NCI-H1105 (cell line): ENCODE data around the gene ANKRD17.
"Not testable (repeated sequence)": the region's sequence is repeated elsewhere in the genome, so short reads cannot be mapped to it uniquely, and the experiment has no call there.

Experiments used
- DNase-seq: peaks from one replicate; lab custom pipeline; 2025; lab: John Stamatoyannopoulos, UW

Gene ANKRD17

DNA sequence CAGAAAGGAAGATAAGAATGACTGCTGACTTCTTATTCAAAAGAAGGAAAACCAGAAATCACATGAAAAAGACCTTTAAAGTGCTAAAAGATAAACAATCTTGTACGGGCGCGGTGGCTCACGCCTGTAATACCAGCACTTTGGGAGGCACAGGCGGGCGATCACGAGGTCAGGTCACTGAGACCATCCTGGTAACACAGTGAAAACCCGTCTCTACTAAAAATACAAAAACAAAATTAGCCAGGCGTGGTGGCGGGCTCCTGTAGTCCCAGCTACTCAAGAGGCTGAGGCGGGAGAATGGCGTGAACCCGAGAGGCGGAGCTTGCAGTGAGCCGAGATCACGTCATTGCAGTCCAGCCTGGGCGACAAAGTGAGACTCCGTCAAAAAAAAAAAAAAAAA, 54.6 kb downstream of the ANKRD17 start:
- not testable (repeated sequence) for DNase-seq

DNA sequence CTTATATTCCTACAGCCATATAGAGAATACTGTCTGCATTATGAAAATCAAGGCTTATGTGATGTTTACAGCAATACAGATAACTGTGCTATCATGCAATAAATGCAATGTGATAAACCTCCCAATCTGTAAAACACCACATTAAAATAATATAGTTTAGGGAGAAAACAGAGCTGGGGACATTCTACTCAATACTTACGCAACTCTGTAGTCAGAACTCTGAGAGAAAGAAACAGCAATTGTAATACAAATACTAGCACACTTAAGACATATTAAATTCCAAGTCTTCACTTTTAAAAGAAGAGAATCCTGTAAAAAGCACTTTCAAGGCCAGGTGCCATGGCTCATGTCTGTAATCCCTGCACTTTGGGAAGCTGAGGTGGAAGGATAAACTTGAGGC, 61.4 kb downstream of the ANKRD17 start:
- no peak for DNase-seq

DNA sequence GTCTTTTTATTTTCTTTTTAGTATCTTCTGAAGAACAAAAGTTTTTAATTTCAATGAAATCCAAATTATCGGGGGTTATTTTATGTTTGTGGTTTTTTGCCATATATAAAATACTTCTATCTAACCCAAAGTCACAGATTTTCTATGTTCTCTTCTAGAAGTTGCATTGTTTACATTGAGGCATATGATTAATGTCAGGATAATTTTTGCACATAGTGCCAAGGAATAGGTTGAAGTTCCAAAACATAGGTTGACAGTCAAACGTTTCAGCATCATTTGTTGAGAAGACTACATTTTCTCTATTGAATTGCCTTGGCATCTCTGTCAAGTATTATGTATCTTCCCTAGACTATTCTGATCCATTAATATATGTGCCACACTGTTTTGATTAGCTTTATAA, 64.5 kb downstream of the ANKRD17 start:
- no peak for DNase-seq

DNA sequence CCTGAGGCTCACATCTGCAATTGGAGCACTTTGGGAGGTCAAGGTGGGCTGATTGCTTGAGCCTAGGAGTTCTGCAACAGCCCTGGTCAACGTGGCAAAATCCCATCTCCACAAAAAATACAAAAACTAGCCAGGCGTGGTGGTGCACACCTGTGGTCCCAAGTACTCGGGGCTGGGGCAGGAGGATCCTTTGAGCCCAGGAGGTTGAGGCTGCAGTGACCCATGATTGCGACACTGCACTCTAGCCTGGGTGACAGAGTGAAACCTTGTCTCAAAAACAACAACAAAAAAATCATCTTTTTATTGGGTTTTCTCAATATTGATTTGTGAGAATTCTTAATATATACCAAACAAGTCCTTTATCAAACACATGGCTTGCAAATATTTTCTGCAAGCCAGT, 64.9 kb downstream of the ANKRD17 start:
- no peak for DNase-seq

DNA sequence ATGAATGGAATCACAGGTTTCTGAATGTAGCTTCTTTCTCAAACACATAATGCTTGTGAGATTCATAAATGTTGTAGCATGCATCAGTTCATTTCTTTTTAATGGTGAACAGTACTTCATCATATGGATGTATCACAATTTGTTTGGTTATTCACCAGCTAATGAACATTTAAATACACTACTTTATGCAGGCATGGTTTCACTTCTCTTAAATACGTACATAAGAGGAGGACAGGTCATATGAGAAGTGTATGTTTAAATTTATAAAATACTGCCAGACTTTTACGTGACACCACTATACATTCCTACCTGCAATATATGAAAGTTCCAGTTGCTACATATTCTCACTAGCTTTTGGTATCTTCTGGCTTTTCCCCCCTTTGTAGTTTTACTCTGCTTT, 65.4 kb downstream of the ANKRD17 start:
- DNase-seq, result no peak

DNA sequence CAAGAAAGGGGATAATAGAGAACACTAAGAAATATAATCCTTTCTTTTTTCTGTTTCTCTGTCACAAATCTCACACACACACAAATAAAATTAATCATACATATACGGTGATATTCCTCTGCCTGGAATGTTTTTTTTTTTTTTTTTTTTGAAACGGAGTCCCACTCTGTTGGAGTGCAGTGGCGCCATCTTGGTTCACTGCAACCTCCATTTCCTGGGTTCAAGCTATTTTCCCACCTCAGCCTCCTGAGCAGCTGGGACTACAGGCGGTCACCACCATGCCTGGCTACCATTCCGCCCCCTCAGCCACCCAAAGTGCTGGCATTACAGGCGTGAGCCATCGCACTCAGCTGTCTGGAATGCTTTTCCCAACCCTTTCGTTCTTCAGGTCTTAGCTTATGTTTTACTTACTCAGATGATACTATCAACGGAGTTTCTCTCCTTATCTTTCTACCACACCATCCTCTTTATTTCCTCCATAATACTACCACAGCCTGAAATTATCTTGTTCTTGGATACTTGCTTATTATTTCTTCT, 69.3 kb downstream of the ANKRD17 start:
- DNase-seq, result no peak

DNA sequence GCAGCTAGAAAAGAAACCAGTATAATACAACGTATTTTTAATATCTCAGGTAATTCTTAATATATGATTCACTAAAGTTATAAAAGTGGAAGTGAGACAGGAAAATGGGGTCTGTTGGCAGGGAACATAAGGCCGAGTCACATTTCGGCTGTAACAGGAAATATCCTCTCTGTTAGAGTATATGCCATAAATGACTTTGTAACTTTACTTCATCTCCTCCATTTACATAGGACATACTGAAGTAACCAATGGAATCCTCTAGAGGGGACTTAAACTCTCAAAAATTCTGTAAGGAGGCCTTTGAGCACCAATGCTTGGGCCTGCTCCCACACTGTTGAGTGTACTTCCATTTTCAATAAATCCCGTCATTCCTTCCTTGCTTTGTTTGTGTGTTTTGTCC, 71.3 kb downstream of the ANKRD17 start:
- DNase-seq, result no peak

DNA sequence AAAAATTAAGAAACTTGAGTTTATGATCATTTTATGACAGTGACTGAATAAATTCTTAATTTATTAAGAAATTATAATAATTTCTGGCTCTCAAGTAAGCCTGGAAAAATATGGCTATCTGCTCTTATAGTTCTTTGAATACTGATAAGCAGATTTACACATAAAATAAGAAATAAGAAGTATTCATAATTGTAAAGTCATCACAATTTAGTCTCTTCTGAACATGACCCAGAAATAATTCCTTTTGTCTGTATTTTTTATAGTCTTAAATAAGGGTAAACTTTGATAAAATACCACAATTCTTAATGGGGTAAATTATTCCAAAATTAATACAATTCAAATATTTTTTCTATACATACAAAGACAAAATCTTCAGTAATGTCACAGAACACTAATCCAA, 72.7 kb downstream of the ANKRD17 start:
- no peak for DNase-seq

DNA sequence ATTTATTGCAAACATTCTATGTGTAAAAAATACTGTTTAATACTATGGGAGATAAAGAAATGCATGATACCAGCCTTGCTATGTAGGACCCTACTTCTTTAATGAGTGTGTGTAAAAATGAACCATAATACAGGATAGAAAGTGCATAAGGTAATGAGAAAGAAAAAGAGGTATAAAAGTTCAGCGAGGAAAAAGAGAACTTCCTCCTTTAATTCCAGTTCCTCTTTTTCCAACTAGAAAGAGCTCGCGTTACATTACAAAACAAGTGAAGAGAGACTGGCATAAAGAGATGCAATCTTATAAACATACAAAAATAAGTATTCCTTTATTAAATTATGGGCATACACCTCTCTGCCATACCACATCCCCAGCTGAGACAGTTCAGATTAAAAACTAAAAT, 77.4 kb downstream of the ANKRD17 start:
- DNase-seq, result no peak

DNA sequence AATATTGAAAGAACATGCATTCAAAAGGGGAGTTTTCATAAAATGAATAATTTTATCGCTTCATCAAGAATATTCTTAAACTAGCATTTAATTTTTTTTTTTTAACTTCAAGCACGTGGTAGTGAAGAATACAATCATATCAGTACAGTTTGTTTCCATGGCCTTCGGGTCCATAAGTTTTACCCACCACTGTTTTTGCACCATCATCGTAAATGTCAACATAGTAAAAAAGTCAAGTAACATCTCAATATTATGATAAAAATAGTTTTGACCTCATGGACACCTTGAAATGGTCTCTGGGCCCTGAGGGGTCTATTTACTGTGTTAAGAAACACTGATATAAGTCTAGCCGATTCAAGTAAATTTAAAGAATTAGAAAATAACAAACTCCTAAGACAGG, 80.2 kb downstream of the ANKRD17 start:
- no peak for DNase-seq

DNA sequence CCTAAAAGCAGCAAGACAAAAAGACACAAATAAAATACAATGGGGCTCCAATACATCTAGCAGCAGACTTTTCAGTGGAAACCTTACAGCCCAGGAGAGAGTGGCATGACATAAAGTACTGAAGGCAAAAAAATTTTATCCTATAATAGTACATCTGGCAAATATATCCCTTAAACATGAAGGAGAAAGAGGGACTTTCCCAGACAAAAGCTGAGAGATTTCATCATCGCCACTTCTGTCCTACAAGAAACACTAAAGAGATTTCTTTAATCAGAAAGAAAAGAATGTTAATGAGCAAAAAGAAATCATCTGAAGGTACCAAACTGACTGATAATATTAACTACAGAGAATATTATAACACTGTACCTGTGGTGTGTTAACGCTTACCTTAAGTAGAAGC, 86.4 kb downstream of the ANKRD17 start:
- DNase-seq, result no peak

DNA sequence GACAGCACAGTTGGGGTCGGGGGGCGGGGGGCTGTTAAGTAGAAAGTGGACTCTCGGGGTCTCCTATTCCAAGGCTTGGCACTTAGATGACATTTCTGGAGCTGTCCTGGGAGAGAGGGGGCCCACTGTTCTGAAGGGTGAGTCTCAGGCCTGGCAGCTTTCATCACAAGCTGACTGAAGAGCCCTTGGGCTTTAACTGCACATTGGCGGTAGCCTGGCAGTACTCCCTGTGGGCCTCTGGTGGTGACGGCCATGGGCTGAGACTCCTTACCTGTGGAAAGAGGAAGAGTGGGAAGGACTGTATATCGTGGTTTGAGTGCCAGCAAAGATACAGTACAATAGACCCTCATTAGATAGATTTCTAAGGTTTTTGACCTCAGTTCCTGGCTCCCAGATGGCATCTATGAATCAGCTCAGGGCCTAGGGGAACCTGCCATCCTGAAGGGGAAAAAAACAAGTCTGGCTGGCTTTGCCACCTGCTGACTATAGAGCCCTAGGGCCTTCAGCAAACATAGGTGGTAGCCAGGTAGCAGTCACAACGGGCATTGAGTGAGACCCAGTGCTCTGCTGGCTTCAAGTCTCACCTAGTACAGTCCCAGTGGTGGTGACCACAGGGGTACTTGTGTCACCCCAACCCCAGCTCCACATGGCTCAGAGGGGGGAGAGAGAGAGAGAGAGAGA, 87.9 kb downstream of the ANKRD17 start:
- DNase-seq, result no peak

DNA sequence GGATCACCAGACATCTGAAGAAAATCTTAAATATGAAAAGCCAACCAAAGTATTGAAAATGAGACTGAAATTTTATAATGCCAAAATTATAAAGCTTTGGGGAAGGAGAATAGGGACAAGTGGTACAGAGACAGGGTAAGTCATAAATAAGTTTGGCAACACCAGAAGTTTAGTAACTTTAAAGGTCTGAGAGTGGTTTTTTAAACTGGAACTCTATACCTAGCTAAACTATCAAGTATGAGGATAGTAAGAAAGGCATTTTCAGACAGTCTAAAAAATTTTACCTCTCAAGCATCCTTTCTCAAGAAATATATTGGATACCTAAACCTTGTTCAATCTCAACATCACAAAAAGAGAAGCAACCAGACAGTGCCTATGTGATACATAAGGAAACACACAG, 92.4 kb downstream of the ANKRD17 start:
- DNase-seq, result no peak

DNA sequence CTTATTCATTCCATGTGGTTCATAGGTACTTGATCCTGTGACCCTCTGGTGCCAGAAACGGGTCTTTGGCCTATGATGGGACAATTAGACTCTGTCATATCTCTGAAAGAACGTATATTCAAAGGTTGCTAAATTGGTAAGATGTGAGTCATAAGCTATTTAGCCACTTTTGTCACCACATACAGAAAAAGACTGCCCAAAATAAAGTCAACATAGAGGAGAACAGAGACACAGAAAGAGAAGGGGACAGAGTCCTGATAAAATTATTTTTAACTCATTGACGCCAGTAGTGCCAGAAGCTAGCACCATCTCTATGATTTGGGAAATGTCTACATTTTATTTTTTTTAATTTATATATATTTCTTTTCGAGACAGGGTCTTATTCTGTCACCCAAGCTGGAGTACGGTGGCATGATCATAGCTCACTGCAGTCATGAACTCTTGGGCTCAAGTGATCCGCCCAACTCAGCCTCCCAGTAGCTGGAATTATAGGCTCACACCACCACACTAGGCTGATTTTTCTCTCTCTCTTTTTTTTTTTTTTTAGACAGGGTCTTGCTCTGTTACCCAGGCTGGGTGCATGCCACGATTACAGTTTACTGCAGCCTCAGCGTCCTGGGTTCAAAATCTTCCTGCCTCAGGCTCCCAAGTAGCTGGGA, 96.9 kb downstream of the ANKRD17 start:
- DNase-seq, result no peak

DNA sequence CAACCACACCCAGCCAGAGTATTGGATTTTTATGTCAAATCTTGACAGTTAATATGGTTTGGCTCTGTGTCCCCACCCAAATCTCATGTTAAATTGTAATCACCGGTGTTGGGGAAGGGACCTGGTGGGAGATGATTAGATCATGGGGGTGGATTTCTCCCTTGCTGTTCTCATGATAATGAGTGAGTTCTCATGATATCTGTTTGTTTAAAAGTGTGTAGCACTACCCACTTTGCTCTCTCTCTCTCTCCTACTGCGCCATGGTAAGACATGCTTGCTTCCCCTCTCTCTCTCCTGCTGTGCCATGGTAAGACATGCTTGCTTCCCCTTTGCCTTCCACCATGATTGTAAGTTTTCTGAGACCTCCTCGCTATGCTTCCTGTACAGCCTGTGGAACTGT, 102.2 kb downstream of the ANKRD17 start:
- no peak for DNase-seq

DNA sequence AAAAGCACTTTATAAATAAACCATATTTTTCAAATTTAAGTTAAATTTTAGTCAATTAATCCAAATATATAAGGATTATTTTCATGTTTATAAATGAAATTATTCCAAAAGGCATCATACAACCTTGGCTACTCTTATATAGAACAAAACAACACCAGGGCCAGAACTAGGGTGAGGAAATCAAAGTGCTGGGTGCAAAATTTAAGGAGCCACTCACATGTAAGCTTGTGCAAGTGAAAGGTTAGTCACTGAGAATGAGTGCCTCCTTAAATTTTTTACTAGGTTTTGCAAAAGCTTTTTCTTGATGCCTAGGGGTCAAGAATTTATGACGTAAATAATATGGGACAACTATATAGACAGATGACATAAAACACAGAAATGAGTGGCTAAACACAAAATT, 105.7 kb downstream of the ANKRD17 start:
- no peak for DNase-seq

DNA sequence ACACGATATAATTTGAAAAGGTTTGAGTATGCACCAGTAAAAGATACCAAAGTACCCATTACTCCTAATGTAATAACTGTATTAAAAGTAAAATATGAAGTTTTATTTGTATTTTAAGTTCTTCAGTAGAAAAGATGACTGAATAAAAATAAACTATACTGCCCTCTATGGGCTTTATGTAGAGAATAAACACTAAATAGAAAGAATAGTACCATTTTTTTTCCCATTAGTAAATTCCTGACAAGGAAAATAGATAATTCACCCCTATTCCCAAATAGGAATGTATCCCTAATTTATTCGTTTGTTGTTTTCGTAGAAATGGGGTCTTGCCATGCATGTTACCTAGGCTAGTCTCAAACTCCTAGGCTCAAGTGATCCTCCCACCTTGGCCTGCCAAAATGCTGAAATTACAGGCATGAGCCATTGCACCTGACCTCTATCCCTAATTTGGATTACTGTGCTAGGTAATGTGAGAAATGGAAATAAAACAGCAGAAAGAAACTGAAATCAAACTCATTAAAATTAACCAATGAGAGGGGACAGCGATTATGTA, 115.5 kb downstream of the ANKRD17 start:
- no peak for DNase-seq

DNA sequence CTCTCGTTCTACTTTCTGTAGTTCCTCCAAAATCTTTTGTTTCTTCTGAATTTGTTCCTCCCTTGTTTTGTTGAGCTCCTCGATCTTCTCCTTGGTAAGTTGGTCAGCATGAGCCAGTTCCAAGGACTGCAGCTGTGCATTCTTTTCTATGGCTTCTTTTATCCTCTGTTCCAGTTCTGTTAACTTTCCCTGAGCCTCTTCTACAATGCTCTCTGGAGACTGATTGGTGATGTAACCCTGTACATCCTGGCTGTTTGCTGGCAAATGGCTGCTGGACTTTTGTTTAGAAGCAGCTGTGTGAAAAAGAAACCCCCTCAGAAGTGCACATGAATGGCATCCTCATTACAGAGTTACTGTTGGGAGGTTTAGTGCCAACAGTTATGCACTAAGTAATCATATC, 118.6 kb downstream of the ANKRD17 start:
- no peak for DNase-seq

DNA sequence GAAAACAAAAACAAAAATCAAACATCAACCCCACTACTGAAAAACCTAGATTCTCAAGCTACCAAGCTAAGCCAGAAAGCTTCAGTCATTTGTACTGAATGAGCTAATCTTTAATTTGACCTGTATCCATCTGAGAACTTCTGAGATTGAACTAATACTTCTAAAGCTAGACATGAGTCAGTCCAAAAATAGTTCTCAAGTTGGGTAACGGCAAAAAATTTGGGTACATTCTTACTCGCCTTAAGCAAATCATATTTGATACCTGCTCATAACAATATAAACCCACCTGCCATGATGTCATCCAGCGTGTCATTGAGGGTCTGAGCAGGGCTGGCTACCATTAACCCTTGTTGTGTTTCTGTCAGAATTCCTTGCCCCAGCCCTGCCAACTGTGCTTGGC, 119.4 kb downstream of the ANKRD17 start:
- no peak for DNase-seq

DNA sequence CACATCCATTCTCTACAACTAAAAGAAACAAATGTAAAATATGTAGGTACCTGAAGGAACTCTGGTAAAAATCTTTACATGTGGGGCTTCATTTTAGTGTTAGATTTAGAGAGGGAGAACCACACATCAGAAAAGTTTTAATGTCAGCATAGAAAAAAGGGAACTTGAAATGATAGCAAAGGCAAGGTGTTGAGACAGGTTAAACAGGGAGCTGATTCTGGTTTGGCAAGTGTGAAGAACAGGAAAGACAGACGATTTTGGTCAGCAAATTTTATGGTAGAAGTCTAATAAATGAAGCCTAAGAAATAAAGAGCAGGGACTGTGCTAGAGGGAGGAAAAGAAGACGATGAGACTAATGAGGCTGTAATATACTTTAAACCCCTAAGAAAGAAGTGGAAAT, 121.5 kb downstream of the ANKRD17 start:
- no peak for DNase-seq

DNA sequence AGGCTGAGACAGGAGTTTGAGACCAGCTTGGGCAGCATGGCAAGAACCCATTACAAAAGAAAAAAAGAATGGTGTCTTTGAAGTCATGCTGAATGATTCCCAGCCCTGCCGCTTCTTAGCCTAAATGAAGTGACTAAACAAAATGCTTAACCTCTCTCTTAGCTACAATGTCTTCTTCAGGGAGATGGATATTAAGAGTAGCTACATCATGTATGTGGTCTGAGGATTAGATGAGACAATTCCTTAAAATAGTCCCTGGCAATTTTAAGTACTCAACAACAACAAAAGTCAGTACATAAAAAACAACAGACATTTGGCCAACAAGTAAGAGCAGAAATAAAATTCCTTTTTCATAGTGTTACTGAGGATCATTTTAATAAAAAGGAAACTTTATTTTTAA, 124.8 kb downstream of the ANKRD17 start:
- no peak for DNase-seq

DNA sequence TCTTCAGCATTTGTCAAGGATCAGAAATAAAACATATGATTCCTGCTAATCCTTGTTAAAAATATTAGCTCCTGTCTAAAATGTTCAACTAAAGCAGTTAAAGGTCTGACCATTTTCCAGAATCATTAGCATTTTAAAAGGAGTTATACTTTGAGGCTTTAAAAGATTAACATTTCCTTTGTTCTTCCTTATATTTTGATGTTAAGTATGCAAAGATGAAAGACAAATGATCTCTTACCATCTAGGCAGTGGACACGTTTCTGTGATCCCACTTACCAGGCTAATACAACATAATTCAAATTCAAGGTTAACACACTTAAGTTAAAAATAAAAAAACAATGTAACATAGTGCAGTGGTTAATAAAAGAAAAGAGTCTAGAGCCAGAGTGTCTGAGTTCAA, 127.3 kb downstream of the ANKRD17 start:
- no peak for DNase-seq

DNA sequence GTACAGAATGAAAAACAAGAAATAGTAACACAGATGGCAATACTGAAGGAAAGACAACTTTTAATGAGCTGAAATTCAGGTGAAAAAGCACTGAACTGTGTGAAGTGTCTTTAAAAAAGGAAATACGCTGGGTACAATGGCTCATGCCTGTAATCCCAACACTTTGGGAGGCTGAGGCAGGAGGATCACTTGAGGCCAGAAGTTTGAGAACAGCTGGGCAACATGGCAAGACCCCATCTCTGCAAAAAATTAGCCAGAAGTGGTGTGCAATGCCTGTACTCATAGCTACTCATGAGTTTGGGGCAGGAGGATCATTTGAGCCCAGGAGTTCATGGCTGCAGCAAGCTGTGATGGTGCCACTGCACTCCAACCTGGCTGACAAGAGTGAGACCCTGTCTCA, 129.3 kb downstream of the ANKRD17 start:
- DNase-seq, result no peak
